ENCODE measurements around the gene SDHAF3.
"Not testable (repeated sequence)": the region's sequence is repeated elsewhere in the genome, so short reads cannot be mapped to it uniquely, and the experiment has no call there.

- TF ChIP-seq POLR2AphosphoS5 (IDR thresholded peaks at IDR 0.05); EP300 (conservative IDR thresholded peaks at IDR 0.05; ENCODE audit: poor library complexity, severe bottlenecking); RAD21 (conservative IDR thresholded peaks at IDR 0.05): not testable (repeated sequence)
- TF ChIP-seq, protein P1, sequence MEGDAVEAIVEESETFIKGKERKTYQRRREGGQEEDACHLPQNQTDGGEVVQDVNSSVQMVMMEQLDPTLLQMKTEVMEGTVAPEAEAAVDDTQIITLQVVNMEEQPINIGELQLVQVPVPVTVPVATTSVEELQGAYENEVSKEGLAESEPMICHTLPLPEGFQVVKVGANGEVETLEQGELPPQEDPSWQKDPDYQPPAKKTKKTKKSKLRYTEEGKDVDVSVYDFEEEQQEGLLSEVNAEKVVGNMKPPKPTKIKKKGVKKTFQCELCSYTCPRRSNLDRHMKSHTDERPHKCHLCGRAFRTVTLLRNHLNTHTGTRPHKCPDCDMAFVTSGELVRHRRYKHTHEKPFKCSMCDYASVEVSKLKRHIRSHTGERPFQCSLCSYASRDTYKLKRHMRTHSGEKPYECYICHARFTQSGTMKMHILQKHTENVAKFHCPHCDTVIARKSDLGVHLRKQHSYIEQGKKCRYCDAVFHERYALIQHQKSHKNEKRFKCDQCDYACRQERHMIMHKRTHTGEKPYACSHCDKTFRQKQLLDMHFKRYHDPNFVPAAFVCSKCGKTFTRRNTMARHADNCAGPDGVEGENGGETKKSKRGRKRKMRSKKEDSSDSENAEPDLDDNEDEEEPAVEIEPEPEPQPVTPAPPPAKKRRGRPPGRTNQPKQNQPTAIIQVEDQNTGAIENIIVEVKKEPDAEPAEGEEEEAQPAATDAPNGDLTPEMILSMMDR (IDR thresholded peaks at IDR 0.05; ENCODE audit: poor library complexity, severe bottlenecking), result not testable (repeated sequence)
These were observed 45.5 kb upstream of the SDHAF3 start for GRCh38 chr7:97072025-97072424.
